Measurements from ENCODE around the gene ENPP1.

Gene ENPP1

GRCh38 chr6:131807644-131808459 is at the start of gene ENPP1:
Gene ENPP1, plus strand, starts transcription at chr6:131808020. Its CDS starts 16 bp downstream, at chr6:131808036.
- DNase-seq = peak; percentile 8 to 90 (median 90)

- no peak for DNase-seq
These were observed 48.9 kb upstream of the ENPP1 start for GRCh38 chr6:131758920-131759319.

- no peak for DNase-seq
These were observed 46.6 kb upstream of the ENPP1 start for GRCh38 chr6:131761060-131761761.

DNA sequence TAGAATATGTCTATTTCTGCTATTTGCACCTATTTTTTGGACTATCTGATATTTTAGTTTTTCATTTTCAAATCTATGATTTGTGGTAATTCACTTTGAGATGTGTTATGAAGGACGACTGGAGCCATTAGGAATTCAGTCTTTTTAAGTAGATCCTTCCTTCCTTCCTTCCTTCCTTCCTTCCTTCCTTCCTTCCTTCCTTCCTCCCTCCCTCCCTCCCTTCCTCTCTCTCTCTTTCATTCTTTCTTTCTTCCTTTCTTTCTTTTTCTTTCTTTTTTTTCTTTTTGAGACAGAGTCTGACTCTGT is 46.1 kb upstream of the ENPP1 start:
- DNase-seq = no peak

DNA sequence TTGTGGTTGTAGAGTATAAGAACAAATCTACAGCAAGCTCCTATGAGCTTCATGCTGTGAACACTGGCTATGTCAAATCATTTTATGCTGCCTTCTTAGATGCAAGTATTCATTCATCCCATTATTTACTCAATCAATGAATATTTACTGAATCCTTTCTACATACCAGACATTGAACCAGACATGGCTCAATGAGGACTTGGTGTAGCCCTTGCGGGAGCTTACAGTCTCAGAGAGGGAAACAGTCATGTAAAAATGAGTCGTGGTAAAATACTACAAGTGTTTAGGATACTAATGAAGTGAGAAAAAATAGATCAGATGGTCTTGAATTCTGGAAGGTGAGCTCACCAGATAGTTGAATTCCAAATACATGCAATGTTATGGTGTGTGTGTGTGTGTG is 44.8 kb upstream of the ENPP1 start:
- DNase-seq = no peak

DNA sequence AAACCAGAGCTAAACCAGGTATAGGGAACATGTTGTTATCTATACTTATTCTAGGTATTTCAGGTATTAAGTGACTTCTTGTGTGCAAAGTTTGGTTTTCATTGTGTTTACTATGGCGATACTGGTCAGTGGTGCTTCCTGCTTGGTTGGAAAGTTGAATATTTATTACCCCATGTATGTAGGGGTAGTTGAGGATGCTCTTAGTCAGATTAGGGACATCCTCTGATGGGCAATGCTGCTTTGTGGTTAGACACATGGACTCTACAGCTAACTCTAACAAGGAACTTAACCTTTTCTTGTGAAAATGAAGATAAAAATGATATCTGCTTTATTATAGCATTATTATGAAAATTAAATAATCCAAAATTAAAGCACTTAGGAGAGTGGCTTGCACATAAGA is 44.1 kb upstream of the ENPP1 start:
- DNase-seq = no peak

- no peak for DNase-seq
These were observed 43.5 kb upstream of the ENPP1 start for GRCh38 chr6:131764350-131764749.

DNA sequence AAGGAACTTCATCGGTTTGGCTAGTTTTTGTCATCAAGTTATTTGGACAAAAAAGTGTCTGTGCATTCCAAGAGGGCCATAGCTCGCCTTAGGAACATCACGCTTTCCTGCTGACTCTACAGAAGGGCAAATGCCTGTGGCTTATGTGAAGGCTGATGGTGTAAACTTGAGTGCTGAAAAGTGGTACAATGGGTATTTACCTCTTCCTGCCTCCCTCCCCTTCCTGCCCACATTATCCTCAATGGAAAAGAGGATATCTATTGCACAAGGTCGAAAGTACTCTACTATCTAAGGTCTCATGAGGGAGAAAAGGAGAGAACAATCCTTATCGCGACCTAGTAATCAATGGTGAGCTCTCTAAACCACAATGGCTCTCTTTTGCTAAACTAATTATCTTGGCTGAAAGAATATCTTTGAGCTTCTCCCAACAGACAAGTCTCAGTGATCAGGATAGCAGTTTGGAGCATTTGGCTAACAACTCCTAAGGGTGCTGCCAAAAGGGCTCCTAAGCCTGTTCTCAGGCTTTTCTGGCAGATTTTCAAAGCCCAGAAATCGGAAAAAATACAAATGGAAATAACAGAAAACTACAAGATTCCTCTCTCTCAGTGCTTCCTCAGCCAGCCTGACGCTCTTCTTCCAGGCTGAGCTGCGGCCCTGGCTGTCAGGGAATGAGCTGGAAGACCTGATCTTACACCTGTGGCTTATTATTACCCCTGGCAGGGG is 42.6 kb upstream of the ENPP1 start:
- no peak for DNase-seq

GRCh38 chr6:131765804-131766135 is 42.0 kb upstream of the ENPP1 start:
- no peak for DNase-seq

DNA sequence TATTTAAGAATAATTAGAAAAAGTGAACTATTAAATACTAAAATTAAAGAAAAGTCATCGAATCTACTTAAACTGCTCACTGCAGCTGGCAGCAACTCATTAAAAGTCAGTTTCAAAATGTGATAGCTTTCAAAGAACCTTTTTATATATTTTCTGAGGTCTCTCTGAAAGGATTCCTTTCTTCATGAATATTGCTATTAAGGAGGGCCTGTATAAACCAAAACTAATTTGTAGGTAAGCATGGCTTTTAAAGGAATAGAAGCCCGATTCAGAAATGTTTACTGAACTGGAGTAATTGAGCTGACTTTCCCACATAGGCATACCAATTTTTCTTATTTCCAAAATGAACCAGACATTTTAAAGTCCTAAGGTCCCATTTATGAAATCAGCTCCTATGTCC is 41.2 kb upstream of the ENPP1 start:
- DNase-seq = no peak

DNA sequence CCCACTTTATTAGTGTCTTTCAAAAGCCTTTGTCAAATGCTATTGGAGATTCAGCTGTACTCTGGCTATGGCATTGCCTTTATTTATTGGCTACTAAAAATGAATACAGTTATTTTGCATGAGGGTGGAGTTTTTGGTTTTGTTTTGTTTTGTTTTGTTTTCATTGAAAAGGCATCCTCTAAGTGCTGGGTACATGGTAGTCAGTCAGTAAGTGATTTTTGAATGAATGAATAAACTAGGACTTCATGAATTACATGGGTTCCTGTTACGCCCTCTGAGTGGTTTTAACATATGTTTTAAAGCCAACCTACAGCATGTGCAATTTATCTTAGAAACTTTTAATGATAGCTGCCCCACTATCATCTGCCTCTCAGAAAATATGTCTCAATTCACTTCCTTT is 38.9 kb upstream of the ENPP1 start:
- DNase-seq = no peak

GRCh38 chr6:131769385-131770141 is 38.3 kb upstream of the ENPP1 start:
- no peak for DNase-seq

DNA sequence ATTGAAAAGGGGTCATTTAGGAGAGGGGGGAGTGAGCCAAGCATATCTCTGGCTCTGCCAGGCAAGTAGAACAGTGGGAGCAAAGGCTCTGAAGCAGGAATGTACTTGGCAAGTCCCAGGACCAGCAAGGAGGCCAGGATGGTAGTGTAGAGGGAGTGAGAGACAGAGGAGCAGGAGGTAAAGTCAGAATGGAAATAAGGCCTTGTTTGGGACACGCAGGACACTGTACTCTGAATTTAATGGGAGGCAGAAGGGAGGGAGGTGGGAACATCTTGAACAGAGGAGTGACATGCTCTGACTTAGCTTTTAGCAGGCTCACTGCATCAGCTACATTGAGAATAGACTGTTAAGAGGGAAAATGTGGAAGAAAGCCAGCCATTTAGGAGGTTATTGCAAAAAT is 37.0 kb upstream of the ENPP1 start:
- no peak for DNase-seq

DNA sequence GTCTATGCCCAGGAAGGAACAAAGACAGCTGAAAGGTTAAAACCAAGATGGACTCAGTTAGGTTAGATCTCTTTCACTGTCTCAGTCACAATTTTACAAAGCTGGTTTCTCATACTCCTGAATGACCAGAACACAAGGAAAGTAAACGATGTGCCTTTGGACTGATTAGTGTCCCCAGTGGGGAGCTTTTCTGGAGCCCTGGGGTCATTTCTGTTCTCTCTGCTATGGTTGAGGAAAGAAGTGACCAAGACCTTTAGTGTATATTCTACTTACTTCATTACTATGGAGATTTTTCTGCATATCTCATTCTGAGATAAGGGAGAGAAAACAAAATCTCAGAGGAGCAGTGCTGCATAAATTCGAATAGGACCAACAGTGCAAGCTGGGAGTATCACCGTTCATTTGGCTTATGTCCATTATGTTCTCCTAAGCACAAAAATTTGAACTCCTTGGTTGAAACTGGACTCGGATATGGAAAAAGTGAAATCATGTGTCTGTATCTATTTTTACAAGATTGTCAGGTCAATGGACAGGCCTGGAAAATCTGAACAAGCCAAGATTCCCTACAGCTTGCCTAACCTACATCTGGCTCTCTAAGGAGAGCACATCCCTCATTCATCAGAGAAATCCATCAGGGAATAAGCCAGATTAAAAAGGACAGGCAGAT is 34.4 kb upstream of the ENPP1 start:
- no peak for DNase-seq

DNA sequence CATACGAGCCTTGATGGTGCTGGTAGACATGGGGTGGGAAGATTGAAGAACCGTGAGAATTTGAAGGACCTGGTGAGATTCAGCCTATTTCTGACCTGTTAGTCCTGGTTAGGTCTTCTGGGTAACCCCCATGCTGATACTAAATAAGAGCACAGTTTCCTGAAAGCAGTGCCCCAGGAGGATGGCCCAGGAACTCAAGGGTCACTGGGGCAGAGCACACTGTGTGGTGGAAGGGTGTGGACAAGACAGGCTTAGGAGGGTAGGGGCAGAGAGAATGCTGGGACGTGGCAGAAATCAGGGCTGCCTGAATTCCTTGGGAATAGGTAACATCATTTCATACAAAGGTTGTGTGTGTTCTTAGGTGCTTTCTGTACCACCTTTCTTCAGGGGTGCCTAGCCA is 31.9 kb upstream of the ENPP1 start:
- DNase-seq = no peak

GRCh38 chr6:131776985-131777384 is 30.8 kb upstream of the ENPP1 start:
- DNase-seq = no peak

DNA sequence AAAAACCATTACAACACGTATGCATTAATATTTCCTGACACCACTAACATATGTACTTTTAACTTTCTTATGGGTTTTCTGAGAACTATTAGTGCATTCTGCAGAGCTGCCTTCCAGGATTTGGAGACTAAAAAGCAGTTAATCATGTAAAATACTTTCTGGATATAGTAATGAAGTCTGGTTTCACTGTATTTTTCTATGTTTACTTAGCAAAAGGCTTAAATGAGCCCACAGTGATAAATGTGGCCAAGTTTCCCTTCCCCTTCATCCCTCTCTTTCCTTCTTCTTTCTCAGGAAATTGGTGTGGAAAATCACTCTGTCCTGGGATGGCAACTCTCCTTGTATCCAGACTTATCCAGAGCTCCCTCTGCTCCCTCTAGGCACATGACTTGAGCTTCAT is 29.7 kb upstream of the ENPP1 start:
- DNase-seq = no peak

DNA sequence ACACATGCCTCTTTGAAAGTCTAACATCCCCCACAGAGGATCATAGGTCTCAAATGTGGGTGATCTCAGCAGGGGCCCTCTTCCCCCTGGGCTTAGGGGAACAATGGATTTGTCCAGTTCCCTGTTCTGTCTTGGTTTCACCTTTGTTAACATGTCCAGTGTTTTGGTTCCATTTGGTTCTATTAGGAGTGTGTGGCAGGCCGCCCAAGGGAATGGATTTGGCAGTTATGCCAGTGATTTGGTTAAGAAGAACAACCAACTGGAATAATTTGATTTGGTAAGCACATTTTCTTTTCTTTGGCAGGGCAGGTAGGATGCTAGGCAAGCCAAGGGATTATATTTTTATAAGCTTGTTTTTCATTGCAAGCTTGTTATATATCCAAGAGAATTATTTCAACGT is 28.5 kb upstream of the ENPP1 start:
- DNase-seq = peak in 1 of 3 experiments; percentile 23

GRCh38 chr6:131780600-131780999 is 27.2 kb upstream of the ENPP1 start:
- DNase-seq = no peak

DNA sequence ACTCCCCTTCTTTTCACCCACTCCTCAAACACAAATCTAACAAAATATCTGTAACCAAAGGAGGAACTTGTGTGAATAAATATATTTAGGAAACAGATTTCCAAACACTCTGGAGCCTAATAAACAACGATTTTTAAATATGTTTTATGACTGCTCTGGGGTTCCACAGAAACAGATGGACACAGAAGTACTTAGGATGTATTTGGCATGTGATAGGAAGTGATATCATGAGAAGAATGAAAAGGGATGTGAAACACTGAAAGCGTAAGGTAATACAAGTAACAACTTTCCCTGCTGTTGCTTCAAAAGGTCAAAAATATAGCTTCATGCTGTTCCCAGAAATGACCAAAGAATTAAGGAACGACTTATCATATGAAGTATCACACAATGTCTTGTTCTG is 26.1 kb upstream of the ENPP1 start:
- DNase-seq = no peak

DNA sequence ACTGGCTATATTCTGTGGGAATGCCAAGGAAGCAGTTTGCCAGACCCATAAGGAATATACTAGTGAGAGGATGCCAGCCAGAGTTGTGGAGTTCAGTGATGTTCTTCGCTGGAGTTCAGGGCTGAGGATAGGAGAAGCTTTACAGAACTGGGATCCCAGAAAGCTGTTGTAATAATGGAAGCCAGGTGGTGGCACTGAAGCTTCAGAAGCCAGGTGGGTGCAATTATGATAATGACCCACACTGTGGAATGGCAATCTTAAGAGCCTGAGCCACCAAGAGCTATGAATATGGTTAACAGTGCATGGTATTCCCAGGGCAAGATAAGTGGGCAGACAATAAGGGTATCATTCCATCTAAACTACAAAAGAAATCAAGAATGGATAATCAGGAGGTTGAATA is 25.1 kb upstream of the ENPP1 start:
- DNase-seq = peak; percentile 9 to 80 (median 50)

- no peak for DNase-seq
These were observed 23.3 kb upstream of the ENPP1 start for GRCh38 chr6:131784561-131784960.

DNA sequence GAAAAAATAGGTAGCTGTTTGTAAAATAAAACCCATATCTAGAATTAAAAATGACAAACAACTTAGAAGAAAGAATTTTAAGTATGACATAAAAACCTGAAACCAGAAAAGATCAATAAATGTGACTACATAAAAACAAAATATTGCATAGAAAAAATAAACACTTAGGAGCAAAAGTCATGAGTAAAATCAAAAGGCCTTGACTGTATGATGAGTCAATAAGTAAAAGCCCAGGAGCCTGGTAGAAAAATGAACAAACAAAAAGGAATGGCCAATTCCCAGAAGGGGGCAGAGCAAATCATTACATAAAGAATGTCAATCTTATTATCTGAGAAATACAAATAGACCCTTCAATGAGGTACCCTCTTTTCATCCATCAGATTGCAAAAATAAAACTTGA is 20.7 kb upstream of the ENPP1 start:
- DNase-seq = no peak
